Measurements from ENCODE around the gene RAD51B.
A peak's percentile ranks its signal among the peaks of the same experiment; 100 is the strongest.
"Not testable (repeated sequence)": the region's sequence is repeated elsewhere in the genome, so short reads cannot be mapped to it uniquely, and the experiment has no call there.

RAD51B gene

DNA sequence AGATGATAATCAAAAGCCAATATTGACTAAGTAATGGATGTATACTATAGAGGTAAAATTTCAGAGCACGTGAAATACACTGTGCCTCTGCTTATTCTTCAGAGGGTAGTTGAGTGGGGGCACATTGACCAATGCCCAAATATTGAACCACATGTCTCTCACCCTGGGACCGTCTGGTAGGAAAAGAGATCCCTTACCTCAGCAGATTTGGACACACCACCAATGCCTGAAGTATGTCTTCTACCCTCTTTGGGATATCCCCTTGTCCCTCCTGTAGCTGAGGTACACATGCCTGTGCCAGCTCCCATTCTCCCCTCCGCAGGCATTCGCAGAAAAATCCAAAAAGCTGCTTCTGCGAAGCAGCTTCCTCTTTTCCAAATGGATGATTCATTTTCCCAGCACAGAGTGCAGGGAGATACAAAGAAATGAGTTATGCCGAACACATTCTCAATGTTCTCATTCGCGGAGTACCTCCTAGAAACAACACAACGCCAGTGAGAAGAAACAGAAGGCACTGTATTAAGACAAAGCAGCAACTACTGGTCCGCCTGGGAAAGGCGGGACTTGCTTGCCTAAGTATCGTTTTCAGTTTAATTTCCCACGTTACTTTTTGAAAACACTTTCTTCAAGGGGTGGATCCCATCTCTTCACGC, 3.9 kb upstream of the RAD51B start:
- H3K4me3 ChIP-seq (ENCODE audit: control insufficient read depth, low read depth, low read length) = peak overlapping the region; percentile 81
- peak; percentile 46 for DNase-seq (ENCODE audit: low read depth)
- TF ChIP-seq, protein P1, sequence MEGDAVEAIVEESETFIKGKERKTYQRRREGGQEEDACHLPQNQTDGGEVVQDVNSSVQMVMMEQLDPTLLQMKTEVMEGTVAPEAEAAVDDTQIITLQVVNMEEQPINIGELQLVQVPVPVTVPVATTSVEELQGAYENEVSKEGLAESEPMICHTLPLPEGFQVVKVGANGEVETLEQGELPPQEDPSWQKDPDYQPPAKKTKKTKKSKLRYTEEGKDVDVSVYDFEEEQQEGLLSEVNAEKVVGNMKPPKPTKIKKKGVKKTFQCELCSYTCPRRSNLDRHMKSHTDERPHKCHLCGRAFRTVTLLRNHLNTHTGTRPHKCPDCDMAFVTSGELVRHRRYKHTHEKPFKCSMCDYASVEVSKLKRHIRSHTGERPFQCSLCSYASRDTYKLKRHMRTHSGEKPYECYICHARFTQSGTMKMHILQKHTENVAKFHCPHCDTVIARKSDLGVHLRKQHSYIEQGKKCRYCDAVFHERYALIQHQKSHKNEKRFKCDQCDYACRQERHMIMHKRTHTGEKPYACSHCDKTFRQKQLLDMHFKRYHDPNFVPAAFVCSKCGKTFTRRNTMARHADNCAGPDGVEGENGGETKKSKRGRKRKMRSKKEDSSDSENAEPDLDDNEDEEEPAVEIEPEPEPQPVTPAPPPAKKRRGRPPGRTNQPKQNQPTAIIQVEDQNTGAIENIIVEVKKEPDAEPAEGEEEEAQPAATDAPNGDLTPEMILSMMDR (conservative IDR thresholded peaks at IDR 0.05; ENCODE audit: control insufficient read depth, insufficient read depth, low read depth, low read length) = no peak

DNA sequence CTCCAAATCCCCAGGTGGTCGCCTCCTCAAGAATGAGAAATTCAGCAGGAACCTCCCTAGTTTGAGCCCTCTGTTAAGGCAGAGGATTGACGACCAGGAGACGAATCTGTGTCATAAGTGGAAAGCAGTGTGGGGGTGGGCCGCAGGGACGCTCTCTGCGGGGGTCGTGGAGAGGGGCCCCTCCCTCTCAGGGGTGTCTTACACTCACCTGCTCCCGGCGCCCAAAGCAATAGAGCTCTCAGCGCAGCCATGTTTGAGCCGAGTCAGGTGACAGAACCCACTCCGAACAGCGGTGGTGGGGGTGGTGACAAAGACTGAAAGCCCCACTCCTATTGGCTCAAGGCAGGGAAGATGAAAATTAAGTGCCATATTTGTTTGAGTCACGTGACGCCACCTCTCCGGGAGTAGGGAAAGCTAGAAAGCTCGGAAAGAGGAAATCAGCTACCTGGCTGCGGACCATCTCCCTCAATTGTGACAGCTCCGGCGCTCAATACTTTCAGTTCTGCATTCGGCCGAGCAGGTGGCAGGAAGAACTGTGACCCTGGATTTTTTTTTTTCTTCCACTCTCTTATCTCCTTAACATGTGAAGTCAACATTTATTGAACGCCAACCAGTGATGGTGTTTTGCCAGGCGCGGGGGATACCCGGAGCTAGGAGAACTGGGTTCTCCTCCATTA, 3.1 kb upstream of the RAD51B start, which contains the start of gene ZFYVE26:
Gene ZFYVE26, minus strand, starts transcription at position 265 of the 677 bp plus-strand sequence. CDS start 627 bp downstream, outside the sequence.
- peak; percentile 94 for DNase-seq (ENCODE audit: low read depth)
- TF ChIP-seq, protein P1 (conservative IDR thresholded peaks at IDR 0.05; ENCODE audit: control insufficient read depth, insufficient read depth, low read depth, low read length) = no peak
- H3K4me3 ChIP-seq (ENCODE audit: control insufficient read depth, low read depth, low read length) = peak within 1 kb of the TSS; percentile 81

DNA sequence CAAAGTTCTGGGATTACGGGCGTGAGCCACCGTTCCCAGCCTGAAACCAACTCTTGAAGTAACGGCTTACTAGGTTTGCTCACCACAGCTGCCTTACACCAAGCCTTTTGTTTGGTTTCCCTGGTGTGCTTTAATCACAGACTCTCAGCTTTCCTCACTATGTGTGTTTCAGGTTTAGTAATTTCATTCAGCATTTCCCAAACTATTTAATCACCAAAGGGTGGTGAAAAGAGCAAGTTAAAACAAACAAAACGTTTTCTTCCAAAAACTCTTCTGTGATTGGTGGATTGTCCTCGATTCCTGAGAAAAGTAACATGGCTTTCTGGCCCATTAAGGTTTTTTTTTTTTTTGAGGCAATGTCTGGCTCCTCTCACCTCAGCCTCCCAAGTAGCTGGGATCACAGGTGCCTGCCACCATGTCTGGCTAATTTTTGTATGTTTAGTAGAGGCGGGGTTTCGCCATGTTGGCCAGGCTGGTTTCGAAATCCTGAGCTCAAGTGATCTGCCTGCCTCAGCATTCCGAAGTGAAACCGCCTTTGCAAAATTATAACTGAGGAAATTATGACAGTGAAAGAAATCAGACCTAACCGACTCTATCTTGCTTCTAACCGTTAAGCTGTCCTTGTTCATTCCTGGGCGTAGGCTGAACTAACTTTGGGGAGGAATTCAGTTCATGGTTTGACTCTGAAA, 1.7 kb upstream of the RAD51B start:
- no peak for DNase-seq (ENCODE audit: low read depth)
- H3K4me3 ChIP-seq (ENCODE audit: control insufficient read depth, low read depth, low read length) = no peak overlapping the region
- TF ChIP-seq, protein P1 (conservative IDR thresholded peaks at IDR 0.05; ENCODE audit: control insufficient read depth, insufficient read depth, low read depth, low read length) = no peak

DNA sequence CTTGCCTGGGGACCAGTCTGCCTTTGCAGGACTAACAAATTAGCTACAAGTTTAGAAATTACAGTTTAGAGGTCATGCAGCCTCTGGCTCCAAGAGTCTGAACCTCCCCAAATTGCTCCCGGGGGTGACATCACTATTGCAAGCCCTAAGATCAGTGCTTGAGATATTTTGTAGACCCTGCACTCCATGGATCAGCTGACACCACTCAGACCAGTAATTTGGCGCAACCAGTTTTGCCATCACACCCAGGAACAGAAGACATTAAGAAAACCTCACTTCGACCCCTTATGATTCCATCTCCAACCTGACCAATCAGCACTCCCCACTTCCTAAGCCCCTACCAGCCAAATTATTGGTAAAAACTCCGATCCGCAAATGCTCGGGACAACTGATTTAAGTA, 1.1 kb upstream of the RAD51B start:
- not testable (repeated sequence) for DNase-seq (ENCODE audit: low read depth); H3K4me3 ChIP-seq (ENCODE audit: control insufficient read depth, low read depth, low read length)

DNA sequence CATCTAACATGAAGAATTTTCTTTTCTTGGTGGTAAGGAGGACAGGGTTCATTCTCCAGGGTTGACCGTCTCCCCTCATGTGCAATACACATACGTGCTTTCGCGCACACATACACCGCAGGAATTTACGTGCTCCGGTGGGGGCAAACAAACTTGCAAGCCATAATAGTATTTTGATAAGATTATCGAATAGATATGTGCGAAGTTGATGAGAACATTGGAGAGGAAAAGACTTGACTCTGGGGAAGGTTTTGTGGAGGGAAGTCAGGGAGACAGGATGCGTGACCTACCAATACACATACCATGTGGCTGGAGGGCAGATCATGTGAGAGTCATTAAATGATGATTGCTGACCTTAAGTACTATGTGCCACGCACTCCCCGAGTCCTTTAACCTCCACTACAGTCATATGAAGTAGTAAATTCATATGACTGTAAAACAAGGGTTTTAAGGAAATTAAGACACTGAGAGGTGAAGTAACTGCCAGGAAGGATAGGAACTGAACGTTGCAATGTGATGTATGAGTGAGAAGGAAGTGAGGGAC, 921 bp downstream of the RAD51B start:
- DNase-seq (ENCODE audit: low read depth) = peak; percentile 73

DNA sequence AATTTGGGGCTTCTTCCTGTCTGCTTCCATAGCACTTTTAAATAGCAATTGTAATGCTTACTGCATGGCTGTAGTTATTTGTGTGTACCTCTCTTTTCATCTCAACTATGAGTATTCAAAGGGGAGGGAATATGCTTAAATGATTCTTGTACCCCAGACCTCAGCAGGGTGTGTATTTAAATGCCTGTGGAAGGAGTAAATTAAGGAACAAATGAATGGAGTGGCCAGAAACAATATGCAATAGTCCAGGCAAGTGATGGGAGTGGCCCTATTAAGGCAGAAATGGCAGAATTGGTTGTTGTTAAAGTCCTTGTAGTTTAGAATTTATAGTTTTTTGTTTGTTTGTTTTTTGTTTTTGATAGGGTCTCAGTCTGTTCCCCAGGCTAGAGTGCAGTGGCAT, 1.5 kb downstream of the RAD51B start:
- DNase-seq (ENCODE audit: low read depth) = no peak
- H3K4me3 ChIP-seq (ENCODE audit: control insufficient read depth, low read depth, low read length) = no peak overlapping the region
- TF ChIP-seq, protein P1 (conservative IDR thresholded peaks at IDR 0.05; ENCODE audit: control insufficient read depth, insufficient read depth, low read depth, low read length) = no peak

More for the DNA sequence above, 921 bp downstream of the RAD51B start:
- TF ChIP-seq, protein P1 (conservative IDR thresholded peaks at IDR 0.05; ENCODE audit: control insufficient read depth, insufficient read depth, low read depth, low read length) = no peak
- H3K4me3 ChIP-seq (ENCODE audit: control insufficient read depth, low read depth, low read length) = peak overlapping the region; percentile 98

DNA sequence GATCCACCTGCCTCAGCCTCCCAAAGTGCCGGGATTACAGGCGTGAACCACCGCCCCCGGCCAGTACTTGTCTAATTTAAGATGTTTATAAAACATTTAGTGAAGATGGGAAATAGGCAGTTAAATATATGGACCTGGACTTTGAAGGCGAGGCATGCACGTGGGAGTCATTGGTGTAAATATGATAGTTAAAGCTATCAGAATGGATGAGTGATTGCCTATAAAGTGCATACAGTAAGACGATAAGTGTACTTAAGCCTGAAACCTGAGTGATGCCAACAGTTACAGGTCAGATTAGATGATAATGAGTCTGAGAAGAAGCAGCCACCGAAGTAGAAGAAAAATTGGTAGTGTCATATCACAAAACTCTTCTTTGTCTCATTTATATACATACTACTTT, 11.5 kb downstream of the RAD51B start:
- H3K4me3 ChIP-seq (ENCODE audit: control insufficient read depth, low read depth, low read length) = no peak overlapping the region
- TF ChIP-seq, protein P1 (conservative IDR thresholded peaks at IDR 0.05; ENCODE audit: control insufficient read depth, insufficient read depth, low read depth, low read length) = no peak
- no peak for DNase-seq (ENCODE audit: low read depth)

Measured in fibroblast of mammary gland (primary cell).